HCT116 (cell line): ENCODE measurements around the gene SH3TC1. TPM values are rescaled to one million over a fixed set of nuclear protein-coding genes. Genes with fewer than 3 reads are reported as not detected.

Experiments used
- ATAC-seq: fragments of 200-7000 bp; cut with Tn5 transposase; 2 replicates; pipeline ENCODE4 v1.9.1; 2020; ENCODE audit warnings: mild to moderate bottlenecking, moderate library complexity
- BruUV-seq: library from RNA; stranded (reverse); fragments of 400-500 nt; replicated peaks from 2 replicates; lab custom pipeline; 2021; lab: Mats Ljungman, UMichigan
- CTCF ChIA-PET: fragments of 300-600 bp; sonication (Branson Sonifier 250); formaldehyde crosslinking; loops from one replicate; lab custom pipeline; 2021; ENCODE audit warnings: antibody characterized with exemption; lab: Charles Lee
- POLR2A ChIA-PET: fragments of 300-600, 350-600 bp; sonication (Branson Sonifier 250); formaldehyde crosslinking; loops from one replicate; lab custom pipeline; 2021; ENCODE audit warnings: antibody characterized with exemption; lab: Charles Lee
- RAD21 ChIA-PET, 2 experiments: fragments of 300-600 bp; sonication (Branson Sonifier 250); formaldehyde crosslinking; loops; one replicate each; lab custom pipeline; 2023; ENCODE audit warnings: low total read pairs in 2 of 2; ENCODE audit not compliant: uncharacterized antibody in 2 of 2, unreplicated experiment in 2 of 2, low non-redundant PET in 1 of 2; lab: Charles Lee
- DNase-seq: peaks from one replicate; pipeline ENCODE4 v3.0.0-alpha.2; 2010; ENCODE audit warnings: low read depth, low spot score
- H2AFZ ChIP-seq: fragments of 200-600 bp; shearing (Covaris generic), sonication (generic); 2 replicates; pipeline ENCODE4 v1.6.1; 2017; ENCODE audit warnings: low read depth, mixed run types, mixed read lengths, antibody characterized with exemption, low read length; ENCODE audit not compliant: poor library complexity, severe bottlenecking
- H3K27ac ChIP-seq: 2 replicates; pipeline ENCODE4 v1.5.1; 2012; ENCODE audit warnings: low read depth, low read length
- H3K27me3 ChIP-seq: fragments of 200-600 bp; sonication (generic); 2 replicates; pipeline ENCODE4 v1.6.1; 2016; ENCODE audit warnings: mixed run types, low read length, mixed read lengths; ENCODE audit not compliant: insufficient read depth
- H3K36me3 ChIP-seq, 2 experiments: fragments of 200-500 bp in 1 of 2; fragments of 200-600 bp in 1 of 2; sonication (Bioruptor generic) in 1 of 2; sonication (generic) in 1 of 2; 2 replicates each; pipeline versions ENCODE4 v1.5.1 to v1.6.1; 2014 to 2016; ENCODE audit warnings: low read length in 2 of 2, inconsistent platforms in 1 of 2, mixed read lengths in 1 of 2, mixed run types in 1 of 2; ENCODE audit not compliant: insufficient read depth in 2 of 2, control insufficient read depth in 1 of 2
- H3K4me1 ChIP-seq, 2 experiments: fragments of 200-600 bp in 1 of 2; sonication (generic) in 1 of 2; 2 replicates each; pipeline versions ENCODE4 v1.5.1 to v1.6.1; 2012 to 2017; ENCODE audit warnings: low read length in 2 of 2, inconsistent platforms in 1 of 2, mild to moderate bottlenecking in 1 of 2, mixed read lengths in 1 of 2, mixed run types in 1 of 2, moderate library complexity in 1 of 2; ENCODE audit not compliant: insufficient read depth in 2 of 2, control insufficient read depth in 1 of 2
- H3K4me2 ChIP-seq: fragments of 200-600 bp; sonication (generic); 2 replicates; pipeline ENCODE4 v1.6.1; 2017; ENCODE audit warnings: mixed run types, low read length, mixed read lengths
- H3K4me3 ChIP-seq, 2 experiments: fragments of 200-600 bp in 1 of 2; sonication (generic) in 1 of 2; replicated peaks in 1 of 2; 2 replicates each; pipeline ENCODE4 v1.5.1; 2011 to 2016; ENCODE audit warnings: low read length in 2 of 2, control low read depth in 1 of 2, low read depth in 1 of 2, mild to moderate bottlenecking in 1 of 2, mixed read lengths in 1 of 2, mixed run types in 1 of 2
- H3K79me2 ChIP-seq: fragments of 200-600 bp; sonication (generic); 2 replicates; pipeline ENCODE4 v1.6.1; 2017; ENCODE audit warnings: mild to moderate bottlenecking, mixed run types, low read length, moderate library complexity, mixed read lengths; ENCODE audit not compliant: insufficient read depth
- H3K9ac ChIP-seq: fragments of 200-600 bp; sonication (generic); 2 replicates; pipeline ENCODE4 v1.6.1; 2016; ENCODE audit warnings: low read length, mixed read lengths
- H3K9me2 ChIP-seq: fragments of 200-600 bp; sonication (generic), shearing (Covaris generic); 2 replicates; pipeline ENCODE4 v1.6.1; 2017; ENCODE audit warnings: mixed run types, mild to moderate bottlenecking, moderate library complexity; ENCODE audit not compliant: insufficient read depth
- H3K9me3 ChIP-seq, 2 experiments: fragments of 200-500 bp in 1 of 2; fragments of 200-600 bp in 1 of 2; sonication (Bioruptor generic) in 1 of 2; sonication (generic) in 1 of 2; 2 replicates each; pipeline ENCODE4 v1.6.1; 2014 to 2017; ENCODE audit warnings: low read length in 2 of 2, mixed read lengths in 2 of 2, inconsistent platforms in 1 of 2, low read depth in 1 of 2, mild to moderate bottlenecking in 1 of 2, mixed run types in 1 of 2, moderate library complexity in 1 of 2; ENCODE audit not compliant: control insufficient read depth in 1 of 2, insufficient read depth in 1 of 2
- H4K20me1 ChIP-seq: fragments of 200-600 bp; sonication (generic), shearing (Covaris generic); 2 replicates; pipeline ENCODE4 v1.6.1; 2017; ENCODE audit warnings: mixed run types, mild to moderate bottlenecking, moderate library complexity; ENCODE audit not compliant: insufficient read depth
- CBX3 ChIP-seq: IDR thresholded peaks from 2 replicates; pipeline ENCODE4 v1.6.1; 2012; ENCODE audit warnings: low read depth
- CEBPB ChIP-seq: IDR thresholded peaks from 2 replicates; pipeline ENCODE4 v1.6.1; 2012; ENCODE audit warnings: low read depth
- EGR1 ChIP-seq: IDR thresholded peaks from 2 replicates; pipeline ENCODE4 v1.6.1; 2012; ENCODE audit warnings: low read depth
- EZH2 ChIP-seq: fragments of 200-600 bp; sonication (generic); IDR thresholded peaks from 2 replicates; pipeline ENCODE4 v1.6.1; 2017; ENCODE audit warnings: antibody characterized with exemption, mixed run types
- FOSL1 ChIP-seq: IDR thresholded peaks from 2 replicates; pipeline ENCODE4 v1.6.1; 2012; ENCODE audit warnings: low read depth
- JUND ChIP-seq: IDR thresholded peaks from 2 replicates; pipeline ENCODE4 v1.6.1; 2012
- POLR2A ChIP-seq: IDR thresholded peaks from 2 replicates; pipeline ENCODE4 v1.7.0; 2011; ENCODE audit warnings: borderline replicate concordance; ENCODE audit not compliant: insufficient read depth, insufficient read length; ENCODE audit errors: extremely low read depth
- POLR2AphosphoS5 ChIP-seq: IDR thresholded peaks from 2 replicates; pipeline ENCODE4 v1.6.1; 2011; ENCODE audit warnings: mild to moderate bottlenecking, low read depth, low read length, moderate library complexity
- SP1 ChIP-seq: IDR thresholded peaks from 2 replicates; pipeline ENCODE4 v1.6.1; 2012; ENCODE audit warnings: low read depth
- SRF ChIP-seq: IDR thresholded peaks from 2 replicates; pipeline ENCODE4 v1.6.1; 2012; ENCODE audit warnings: low read depth
- TCF7L2 ChIP-seq: IDR thresholded peaks from 2 replicates; pipeline ENCODE4 v1.7.0; 2011; ENCODE audit warnings: borderline replicate concordance, inconsistent platforms; ENCODE audit not compliant: insufficient read depth, insufficient read length; ENCODE audit errors: extremely low read depth
- YY1 ChIP-seq: IDR thresholded peaks from 2 replicates; pipeline ENCODE4 v1.6.1; 2011; ENCODE audit warnings: low read length, low read depth, moderate library complexity, mild to moderate bottlenecking; ENCODE audit not compliant: insufficient replicate concordance; ENCODE audit errors: extremely low read depth
- ZFX ChIP-seq: fragments of 450-650 bp; IDR thresholded peaks from 2 replicates; pipeline ENCODE4 v1.6.1; 2017
- intact Hi-C: fragments of 100-400 bp; cut with micrococcal nuclease; formaldehyde crosslinking; loops from 2 replicates; pipeline ENCODE4 v1.10.0; 2022
- total RNA-seq: library from RNA; stranded (reverse); gene quantifications from one replicate; pipeline ENCODE4 v1.2.1, GENCODE V29; 2021; ENCODE audit not compliant: unreplicated experiment
- TF ChIP-seq, protein P1 (sequence below): IDR thresholded peaks from 2 replicates; pipeline ENCODE4 v1.6.1; 2012
- TF ChIP-seq, protein P2 (sequence below): IDR thresholded peaks from 2 replicates; pipeline ENCODE4 v1.6.1; 2011; ENCODE audit warnings: mild to moderate bottlenecking, low read length, moderate library complexity; ENCODE audit not compliant: insufficient replicate concordance; ENCODE audit errors: extremely low read depth
- TF ChIP-seq, protein P3 (sequence below), 3 experiments: fragments of 200-600 bp in 1 of 3; sonication (generic) in 1 of 3; IDR thresholded peaks in 2 of 3; conservative IDR thresholded peaks in 1 of 3; 2 replicates each; pipeline ENCODE4 v1.5.1; 2012 to 2017; ENCODE audit warnings: low read depth in 2 of 3, low read length in 2 of 3, antibody characterized with exemption in 1 of 3, borderline replicate concordance in 1 of 3, control low read depth in 1 of 3, mild to moderate bottlenecking in 1 of 3, mixed read lengths in 1 of 3, mixed run types in 1 of 3, moderate library complexity in 1 of 3; ENCODE audit not compliant: insufficient read depth in 1 of 3
- TF ChIP-seq, protein P4 (sequence below): IDR thresholded peaks from 2 replicates; pipeline ENCODE4 v1.6.1; 2012; ENCODE audit warnings: low read depth

The SH3TC1 gene
- total RNA-seq, 1 experiment from 2014 or later, result 12.5 TPM

DNA sequence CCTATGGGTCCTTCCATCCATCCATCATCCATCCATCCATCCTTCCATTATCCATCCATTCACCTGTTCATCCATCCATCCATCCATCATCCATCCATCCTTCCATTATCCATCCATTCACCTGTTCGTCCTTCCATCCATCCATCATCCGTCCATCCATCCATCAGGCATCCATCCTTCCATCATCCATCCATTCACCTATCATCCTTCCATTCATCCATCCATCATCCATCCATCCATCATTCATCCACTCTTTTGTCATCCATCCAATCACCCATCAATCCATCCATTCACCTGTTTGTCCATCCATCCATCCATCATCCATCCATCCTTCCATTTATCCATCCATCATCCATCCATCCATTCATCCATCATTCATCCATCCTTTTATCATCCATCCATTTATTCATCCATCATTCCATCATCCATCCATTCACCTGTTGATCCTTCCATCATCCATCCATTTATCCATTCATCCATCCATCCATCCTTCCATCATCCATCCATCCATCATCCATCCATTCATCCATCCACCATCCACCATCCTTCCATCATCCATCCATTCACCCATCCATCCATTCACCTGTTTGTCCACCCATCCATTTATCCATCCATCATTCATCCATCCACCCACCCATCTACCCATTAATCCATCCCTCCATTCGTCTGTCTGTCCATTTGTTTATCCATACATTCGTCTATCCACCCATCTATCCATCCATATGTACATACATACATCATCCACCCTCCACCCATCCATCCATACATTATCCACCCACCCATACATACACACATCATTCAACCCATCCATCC is 34.8 kb downstream of the SH3TC1 start:
- POLR2A ChIA-PET, result no interaction called here
- Histone ChIP-seq H3K36me3 (no peaks in the 10 kb centered on the region), H3K4me2 (no peak overlapping the region), H3K9me2 (no peaks in the 10 kb centered on the region), H3K9ac (no peak overlapping the region), H3K27me3 (no peaks in the 10 kb centered on the region), H2AFZ (no peak overlapping the region), H3K4me1 (peaks cover 2% of the 10 kb centered on the region in 2 experiments; a peak in 3 of 4 replicates), H3K27ac (no peak overlapping the region), H4K20me1 (no peaks in the 10 kb centered on the region), H3K4me3 (no peak overlapping the region), H3K9me3 (no peaks in the 10 kb centered on the region), H3K79me2 (no peaks in the 10 kb centered on the region)
- BruUV-seq, result no TSS peak
- ATAC-seq (no peak), DNase-seq (no peak)
- CTCF ChIA-PET, result no interaction called here
- TF ChIP-seq ZFX (no peak), SP1 (no peak), EZH2 (no peak), SRF (no peak), TCF7L2 (no peak), POLR2AphosphoS5 (no peak), CEBPB (no peak), FOSL1 (no peak), EGR1 (no peak), POLR2A (no peak), JUND (no peak), YY1 (no peak), CBX3 (no peak)
- TF ChIP-seq, protein P1, sequence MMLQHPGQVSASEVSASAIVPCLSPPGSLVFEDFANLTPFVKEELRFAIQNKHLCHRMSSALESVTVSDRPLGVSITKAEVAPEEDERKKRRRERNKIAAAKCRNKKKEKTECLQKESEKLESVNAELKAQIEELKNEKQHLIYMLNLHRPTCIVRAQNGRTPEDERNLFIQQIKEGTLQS, result no peak
- TF ChIP-seq, protein P2, sequence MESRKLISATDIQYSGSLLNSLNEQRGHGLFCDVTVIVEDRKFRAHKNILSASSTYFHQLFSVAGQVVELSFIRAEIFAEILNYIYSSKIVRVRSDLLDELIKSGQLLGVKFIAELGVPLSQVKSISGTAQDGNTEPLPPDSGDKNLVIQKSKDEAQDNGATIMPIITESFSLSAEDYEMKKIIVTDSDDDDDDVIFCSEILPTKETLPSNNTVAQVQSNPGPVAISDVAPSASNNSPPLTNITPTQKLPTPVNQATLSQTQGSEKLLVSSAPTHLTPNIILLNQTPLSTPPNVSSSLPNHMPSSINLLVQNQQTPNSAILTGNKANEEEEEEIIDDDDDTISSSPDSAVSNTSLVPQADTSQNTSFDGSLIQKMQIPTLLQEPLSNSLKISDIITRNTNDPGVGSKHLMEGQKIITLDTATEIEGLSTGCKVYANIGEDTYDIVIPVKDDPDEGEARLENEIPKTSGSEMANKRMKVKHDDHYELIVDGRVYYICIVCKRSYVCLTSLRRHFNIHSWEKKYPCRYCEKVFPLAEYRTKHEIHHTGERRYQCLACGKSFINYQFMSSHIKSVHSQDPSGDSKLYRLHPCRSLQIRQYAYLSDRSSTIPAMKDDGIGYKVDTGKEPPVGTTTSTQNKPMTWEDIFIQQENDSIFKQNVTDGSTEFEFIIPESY, result no peak
- TF ChIP-seq, protein P3, sequence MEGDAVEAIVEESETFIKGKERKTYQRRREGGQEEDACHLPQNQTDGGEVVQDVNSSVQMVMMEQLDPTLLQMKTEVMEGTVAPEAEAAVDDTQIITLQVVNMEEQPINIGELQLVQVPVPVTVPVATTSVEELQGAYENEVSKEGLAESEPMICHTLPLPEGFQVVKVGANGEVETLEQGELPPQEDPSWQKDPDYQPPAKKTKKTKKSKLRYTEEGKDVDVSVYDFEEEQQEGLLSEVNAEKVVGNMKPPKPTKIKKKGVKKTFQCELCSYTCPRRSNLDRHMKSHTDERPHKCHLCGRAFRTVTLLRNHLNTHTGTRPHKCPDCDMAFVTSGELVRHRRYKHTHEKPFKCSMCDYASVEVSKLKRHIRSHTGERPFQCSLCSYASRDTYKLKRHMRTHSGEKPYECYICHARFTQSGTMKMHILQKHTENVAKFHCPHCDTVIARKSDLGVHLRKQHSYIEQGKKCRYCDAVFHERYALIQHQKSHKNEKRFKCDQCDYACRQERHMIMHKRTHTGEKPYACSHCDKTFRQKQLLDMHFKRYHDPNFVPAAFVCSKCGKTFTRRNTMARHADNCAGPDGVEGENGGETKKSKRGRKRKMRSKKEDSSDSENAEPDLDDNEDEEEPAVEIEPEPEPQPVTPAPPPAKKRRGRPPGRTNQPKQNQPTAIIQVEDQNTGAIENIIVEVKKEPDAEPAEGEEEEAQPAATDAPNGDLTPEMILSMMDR (IDR thresholded peaks at IDR 0.05 in 2 of 3, conservative IDR thresholded peaks at IDR 0.05 in 1 of 3; ENCODE audit: borderline replicate concordance in 1 of 3, insufficient read depth in 1 of 3, low read depth in 2 of 3, low read length in 2 of 3), result no peak
- TF ChIP-seq, protein P4, sequence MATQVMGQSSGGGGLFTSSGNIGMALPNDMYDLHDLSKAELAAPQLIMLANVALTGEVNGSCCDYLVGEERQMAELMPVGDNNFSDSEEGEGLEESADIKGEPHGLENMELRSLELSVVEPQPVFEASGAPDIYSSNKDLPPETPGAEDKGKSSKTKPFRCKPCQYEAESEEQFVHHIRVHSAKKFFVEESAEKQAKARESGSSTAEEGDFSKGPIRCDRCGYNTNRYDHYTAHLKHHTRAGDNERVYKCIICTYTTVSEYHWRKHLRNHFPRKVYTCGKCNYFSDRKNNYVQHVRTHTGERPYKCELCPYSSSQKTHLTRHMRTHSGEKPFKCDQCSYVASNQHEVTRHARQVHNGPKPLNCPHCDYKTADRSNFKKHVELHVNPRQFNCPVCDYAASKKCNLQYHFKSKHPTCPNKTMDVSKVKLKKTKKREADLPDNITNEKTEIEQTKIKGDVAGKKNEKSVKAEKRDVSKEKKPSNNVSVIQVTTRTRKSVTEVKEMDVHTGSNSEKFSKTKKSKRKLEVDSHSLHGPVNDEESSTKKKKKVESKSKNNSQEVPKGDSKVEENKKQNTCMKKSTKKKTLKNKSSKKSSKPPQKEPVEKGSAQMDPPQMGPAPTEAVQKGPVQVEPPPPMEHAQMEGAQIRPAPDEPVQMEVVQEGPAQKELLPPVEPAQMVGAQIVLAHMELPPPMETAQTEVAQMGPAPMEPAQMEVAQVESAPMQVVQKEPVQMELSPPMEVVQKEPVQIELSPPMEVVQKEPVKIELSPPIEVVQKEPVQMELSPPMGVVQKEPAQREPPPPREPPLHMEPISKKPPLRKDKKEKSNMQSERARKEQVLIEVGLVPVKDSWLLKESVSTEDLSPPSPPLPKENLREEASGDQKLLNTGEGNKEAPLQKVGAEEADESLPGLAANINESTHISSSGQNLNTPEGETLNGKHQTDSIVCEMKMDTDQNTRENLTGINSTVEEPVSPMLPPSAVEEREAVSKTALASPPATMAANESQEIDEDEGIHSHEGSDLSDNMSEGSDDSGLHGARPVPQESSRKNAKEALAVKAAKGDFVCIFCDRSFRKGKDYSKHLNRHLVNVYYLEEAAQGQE, result no peak
- intact Hi-C loops, result no loop called here
- RAD21 ChIA-PET, result no interaction called here
